ENCODE results near the gene CFAP54. TPM values are rescaled to one million over a fixed set of nuclear protein-coding genes. Genes with fewer than 3 reads are reported as not detected.

CFAP54 gene
- polyA plus RNA-seq, 3 donors = not detected

GRCh38 chr12:96514328-96514727 lies 25.0 kb downstream of the CFAP54 start:
- Histone ChIP-seq H3K4me1 (ENCODE audit: control insufficient read depth in 1 of 2, insufficient read depth in 2 of 2, low read length in 2 of 2) (no peaks in the 10 kb centered on the region), H3K27ac (ENCODE audit: low read depth in 1 of 2, low read length in 2 of 2) (no peak overlapping the region), H3K79me2 (ENCODE audit: insufficient read depth, low read length) (no peaks in the 10 kb centered on the region), H3K4me2 (replicated peaks; ENCODE audit: extremely low read depth, low read length, poor library complexity, severe bottlenecking) (no peak overlapping the region), H3K9me3 (replicated peaks in 1 of 2; ENCODE audit: control insufficient read depth in 1 of 2, insufficient read depth in 1 of 2, low read length in 2 of 2) (no peaks in the 10 kb centered on the region), H3K4me3 (replicated peaks in 1 of 3; ENCODE audit: low read depth in 2 of 3, low read length in 3 of 3) (no peak overlapping the region), H4K20me1 (ENCODE audit: insufficient read depth, low read length) (no peaks in the 10 kb centered on the region), H3K9ac (ENCODE audit: insufficient read depth, low read length, poor library complexity, severe bottlenecking) (no peak overlapping the region), H2AFZ (ENCODE audit: insufficient read depth, low read depth, low read length, poor library complexity, severe bottlenecking) (no peak overlapping the region), H3K27me3 (ENCODE audit: control insufficient read depth in 2 of 2, insufficient read depth in 2 of 2, low read length in 2 of 2) (no peaks in the 10 kb centered on the region), H3K36me3 (replicated peaks in 1 of 2; ENCODE audit: control insufficient read depth in 1 of 2, insufficient read depth in 2 of 2, low read length in 2 of 2) (no peaks in the 10 kb centered on the region)
- H3K27ac Mint-ChIP-seq = no peak overlapping the region
- H3K36me3 Mint-ChIP-seq = no peaks in the 10 kb centered on the region
- no peak for DNase-seq
- no peak overlapping the region for H3K4me3 Mint-ChIP-seq
- TF ChIP-seq CTCF (IDR thresholded peaks at IDR 0.05) = no peak
- H3K9me3 Mint-ChIP-seq = peaks cover 0 to 1% (median 0%) of the 10 kb centered on the region in 7 donors
- no peaks in the 10 kb centered on the region for H3K27me3 Mint-ChIP-seq (ENCODE audit: low read depth in 3 of 3)
- no peaks in the 10 kb centered on the region for H3K4me1 Mint-ChIP-seq
- WGBS (ENCODE audit: insufficient coverage) = 100% methylated on average over 2 of the region's 3 CpGs
- intact Hi-C loops (cut with micrococcal nuclease) = loop anchor here (5.0 to 10.0 kb wide), 2 partner anchors 300 to 452 kb away; no protein-coding TSS in a partner anchor

DNA sequence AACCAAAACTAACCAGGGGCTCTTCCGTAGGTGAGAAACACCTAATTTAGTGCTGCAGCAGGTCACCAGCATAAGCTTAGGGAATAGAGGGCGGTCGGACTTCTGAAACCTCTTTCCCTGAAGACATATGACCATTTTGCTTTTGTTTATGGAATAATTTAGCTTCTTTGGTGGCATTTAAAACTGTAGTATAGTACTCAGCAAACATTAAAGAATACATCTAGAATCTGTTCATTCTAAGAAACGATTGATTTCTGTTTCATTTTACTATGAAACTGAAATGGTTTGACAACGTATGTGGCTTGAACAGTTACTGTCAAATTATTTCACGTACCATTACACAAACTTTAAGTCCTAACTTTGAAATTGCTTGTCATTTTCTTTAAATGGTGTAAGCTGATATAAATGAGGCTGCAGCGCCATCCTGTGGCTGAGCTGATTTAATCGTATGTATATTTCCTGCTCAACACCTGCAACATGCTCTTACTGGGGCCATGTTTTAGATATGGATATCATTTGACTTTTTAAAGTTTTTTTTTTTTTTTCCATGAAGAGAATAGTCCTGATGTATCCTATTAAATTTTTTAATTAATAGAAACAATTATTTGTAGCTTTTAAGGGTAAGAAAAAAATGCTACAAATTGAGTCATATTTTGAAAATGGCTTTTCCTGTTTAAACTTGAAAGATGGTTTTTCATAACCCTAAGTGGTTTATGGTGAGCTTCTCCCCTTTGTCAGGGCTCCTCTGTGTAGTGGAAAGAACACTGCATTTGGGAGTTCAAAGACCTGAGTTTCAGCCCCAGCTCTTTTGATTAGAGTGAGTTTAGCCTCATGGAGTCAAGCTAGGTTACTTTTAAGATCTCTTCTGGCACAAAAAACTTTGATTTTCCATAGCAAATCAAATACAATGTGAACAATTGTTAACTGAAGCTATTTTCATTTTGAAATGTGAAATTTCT lies 27.4 kb downstream of the CFAP54 start:
- peak overlapping the region; percentile 9 for H3K4me2 ChIP-seq (replicated peaks; ENCODE audit: extremely low read depth, low read length, poor library complexity, severe bottlenecking)

More for the DNA sequence above, 27.4 kb downstream of the CFAP54 start:
- no peaks in the 10 kb centered on the region for H3K4me1 ChIP-seq (ENCODE audit: control insufficient read depth in 1 of 2, insufficient read depth in 2 of 2, low read length in 2 of 2)
- no peak overlapping the region for H3K4me3 Mint-ChIP-seq
- no peaks in the 10 kb centered on the region for H3K27me3 ChIP-seq (ENCODE audit: control insufficient read depth in 2 of 2, insufficient read depth in 2 of 2, low read length in 2 of 2)
- H3K27ac ChIP-seq (ENCODE audit: low read depth in 1 of 2, low read length in 2 of 2) = no peak overlapping the region
- H3K27me3 Mint-ChIP-seq (ENCODE audit: low read depth in 3 of 3) = peaks cover 0 to 1% (median 0%) of the 10 kb centered on the region in 3 donors
- no peak overlapping the region for H3K27ac Mint-ChIP-seq
- no peaks in the 10 kb centered on the region for H3K9me3 ChIP-seq (replicated peaks in 1 of 2; ENCODE audit: control insufficient read depth in 1 of 2, insufficient read depth in 1 of 2, low read length in 2 of 2)
- no CpG with 5 or more reads among the region's 8 CpGs for WGBS (ENCODE audit: insufficient coverage)
- H3K36me3 Mint-ChIP-seq = no peaks in the 10 kb centered on the region
- no peak overlapping the region for H3K4me3 ChIP-seq (replicated peaks in 1 of 3; ENCODE audit: low read depth in 2 of 3, low read length in 3 of 3)
- H2AFZ ChIP-seq (ENCODE audit: insufficient read depth, low read depth, low read length, poor library complexity, severe bottlenecking) = no peak overlapping the region
- H3K9ac ChIP-seq (ENCODE audit: insufficient read depth, low read length, poor library complexity, severe bottlenecking) = no peak overlapping the region
- no peaks in the 10 kb centered on the region for H3K79me2 ChIP-seq (ENCODE audit: insufficient read depth, low read length)
- no peaks in the 10 kb centered on the region for H3K36me3 ChIP-seq (replicated peaks in 1 of 2; ENCODE audit: control insufficient read depth in 1 of 2, insufficient read depth in 2 of 2, low read length in 2 of 2)
- peak; percentile 60 to 83 (median 71) for DNase-seq
- H4K20me1 ChIP-seq (ENCODE audit: insufficient read depth, low read length) = no peaks in the 10 kb centered on the region
- H3K9me3 Mint-ChIP-seq = peaks cover 0 to 1% (median 0%) of the 10 kb centered on the region in 7 donors
- H3K4me1 Mint-ChIP-seq = no peaks in the 10 kb centered on the region
- peak; percentile 85 for TF ChIP-seq CTCF (IDR thresholded peaks at IDR 0.05)
- intact Hi-C loops (cut with micrococcal nuclease) = loop anchor here in 1 of 2 donors (2.0 to 10.0 kb wide), 2 partner anchors 302 to 454 kb away; no protein-coding TSS in a partner anchor

Measured in CD14-positive monocyte (primary cell).